Retinal pigment epithelial cell (primary cell): Measurements from ENCODE around the gene ANO10.

Experiments used
- DNase-seq: peaks from one replicate; pipeline ENCODE4 v3.0.0-alpha.2; 2010; ENCODE audit warnings: low read depth
- H3K4me3 ChIP-seq: 2 replicates; pipeline ENCODE4 v1.5.1; 2011; ENCODE audit warnings: mild to moderate bottlenecking, low read length, control low read depth, moderate library complexity
- CTCF ChIP-seq: conservative IDR thresholded peaks from 2 replicates; pipeline ENCODE4 v1.5.1; 2011; ENCODE audit warnings: low read depth, low read length, control low read depth, inconsistent platforms

Gene ANO10

GRCh38 chr3:43537225-43537624 is 84.6 kb downstream of the ANO10 start:
- no peak for DNase-seq
- no peak overlapping the region for H3K4me3 ChIP-seq
- TF ChIP-seq CTCF, result no peak

- DNase-seq, result no peak
- TF ChIP-seq CTCF, result no peak
Measured at GRCh38 chr3:43534675-43535074, 87.1 kb downstream of the ANO10 start.

GRCh38 chr3:43533009-43533408 is 88.8 kb downstream of the ANO10 start:
- H3K4me3 ChIP-seq, result no peak overlapping the region
- no peak for DNase-seq
- no peak for TF ChIP-seq CTCF

More at GRCh38 chr3:43534675-43535074, 87.1 kb downstream of the ANO10 start:
- no peak overlapping the region for H3K4me3 ChIP-seq

GRCh38 chr3:43531835-43532234 is 90.0 kb downstream of the ANO10 start:
- no peak overlapping the region for H3K4me3 ChIP-seq
- DNase-seq, result no peak
- no peak for TF ChIP-seq CTCF

GRCh38 chr3:43528498-43529099 is 93.2 kb downstream of the ANO10 start:
- DNase-seq, result no peak
- no peak overlapping the region for H3K4me3 ChIP-seq
- TF ChIP-seq CTCF, result no peak

GRCh38 chr3:43526956-43527355 is 94.9 kb downstream of the ANO10 start:
- TF ChIP-seq CTCF, result no peak
- DNase-seq, result no peak
- no peak overlapping the region for H3K4me3 ChIP-seq

- no peak for TF ChIP-seq CTCF
- no peak for DNase-seq
- H3K4me3 ChIP-seq, result no peak overlapping the region
Measured at GRCh38 chr3:43525941-43526607, 95.7 kb downstream of the ANO10 start.
